NCI-H510A (cell line): ENCODE results near the gene POLR3K.
A peak's percentile ranks its signal among the peaks of the same experiment; 100 is the strongest.

ENCODE experiments used
- DNase-seq: peaks from one replicate; lab custom pipeline; 2025; lab: John Stamatoyannopoulos, UW

The POLR3K gene

GRCh38 chr16:78444-79150 is 25.2 kb upstream of the POLR3K start:
- DNase-seq: no peak

- peak; percentile 45 for DNase-seq
Observed at GRCh38 chr16:77807-78443, 24.5 kb upstream of the POLR3K start, which contains the start of gene MPG. TSS of gene MPG (plus strand) at chr16:78225. CDS start at chr16:78310, 85 bp downstream.

GRCh38 chr16:77273-77806 is 23.9 kb upstream of the POLR3K start:
- DNase-seq: no peak

- no peak for DNase-seq
Observed at GRCh38 chr16:76535-77272, 23.3 kb upstream of the POLR3K start.

DNA sequence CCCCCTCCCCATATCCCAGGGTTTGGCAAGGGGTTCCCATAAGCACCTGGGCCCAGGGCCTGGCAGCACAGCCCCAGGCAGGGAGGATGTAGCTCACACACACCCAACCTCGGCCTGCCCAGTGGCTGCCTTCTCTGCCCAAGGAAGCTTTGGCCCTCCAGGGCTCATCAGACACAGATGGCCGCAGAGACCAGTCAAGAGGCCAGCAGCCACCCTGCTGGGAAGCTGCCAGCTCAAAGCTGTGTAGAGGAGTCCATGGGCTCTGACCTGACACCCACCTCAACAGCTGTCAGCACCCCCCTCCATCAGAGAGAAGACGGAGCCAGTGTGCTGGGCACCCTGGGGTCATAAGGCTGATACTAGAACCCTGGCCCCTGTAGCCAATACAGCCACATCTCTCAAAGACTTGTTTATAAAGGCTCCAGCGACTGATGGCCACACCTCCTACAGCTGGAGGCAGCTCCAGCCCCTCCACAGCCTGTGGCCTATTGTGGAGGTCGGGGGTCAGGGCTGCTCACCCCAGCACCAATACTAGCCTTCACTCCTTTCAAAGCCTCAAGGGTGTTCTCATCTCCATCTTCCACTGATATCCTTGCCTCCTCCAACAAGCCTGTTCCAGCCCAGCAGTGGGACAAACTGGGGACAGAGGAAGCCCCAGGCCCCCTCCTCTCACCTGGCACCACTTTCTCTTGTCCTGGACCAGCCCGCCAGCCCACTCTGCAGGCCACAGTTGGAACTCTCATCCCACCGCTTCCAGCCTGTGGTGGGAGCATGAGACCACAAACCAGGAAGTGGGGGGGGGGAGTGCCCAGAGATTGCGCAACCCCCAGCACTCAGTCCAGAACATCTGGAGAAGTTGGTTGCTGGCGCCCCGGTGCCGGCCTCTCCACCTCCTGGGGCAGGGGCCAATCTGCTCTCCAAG is 22.4 kb upstream of the POLR3K start:
- no peak for DNase-seq

- DNase-seq: no peak
Observed at GRCh38 chr16:74747-75334, 21.4 kb upstream of the POLR3K start.

DNA sequence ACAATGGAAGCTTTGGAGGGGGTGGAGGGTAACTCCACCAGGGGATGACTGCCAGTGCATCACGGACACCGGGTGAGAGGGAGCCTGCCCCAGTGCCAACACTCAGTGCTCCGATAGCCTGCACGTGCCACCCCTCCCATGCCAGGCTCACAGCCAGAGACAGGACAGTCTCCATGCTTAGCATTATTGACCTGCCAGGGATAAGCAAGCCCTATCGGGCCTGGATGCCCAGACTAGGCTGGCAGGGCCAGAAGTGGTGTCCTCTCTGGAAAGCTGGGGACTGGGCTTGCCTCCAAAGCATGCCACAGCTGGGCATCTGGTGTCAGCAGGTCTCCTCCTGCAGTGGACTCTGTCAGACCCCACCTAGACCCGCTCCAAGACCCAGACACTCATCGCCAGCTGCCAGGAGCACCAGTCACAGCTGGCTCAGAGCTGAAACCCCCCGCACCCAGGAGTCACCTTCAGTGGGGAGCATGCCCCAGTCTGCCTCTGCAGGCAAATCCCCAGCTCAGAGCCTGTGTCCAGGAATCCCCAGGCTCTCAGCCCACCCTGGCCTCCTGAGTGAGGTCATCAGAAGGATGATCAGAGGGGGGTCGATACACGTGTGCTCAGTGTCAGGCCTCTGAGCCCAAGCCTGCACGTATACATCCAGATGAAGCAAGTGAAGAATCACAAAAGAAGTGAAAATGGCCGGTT is 20.8 kb upstream of the POLR3K start:
- DNase-seq: no peak

GRCh38 chr16:72561-73548 is 19.4 kb upstream of the POLR3K start, which contains the start of gene RHBDF1:
TSS of gene RHBDF1 (minus strand) at chr16:72631. CDS start at chr16:65015, 7,616 bp downstream.
- no peak for DNase-seq

DNA sequence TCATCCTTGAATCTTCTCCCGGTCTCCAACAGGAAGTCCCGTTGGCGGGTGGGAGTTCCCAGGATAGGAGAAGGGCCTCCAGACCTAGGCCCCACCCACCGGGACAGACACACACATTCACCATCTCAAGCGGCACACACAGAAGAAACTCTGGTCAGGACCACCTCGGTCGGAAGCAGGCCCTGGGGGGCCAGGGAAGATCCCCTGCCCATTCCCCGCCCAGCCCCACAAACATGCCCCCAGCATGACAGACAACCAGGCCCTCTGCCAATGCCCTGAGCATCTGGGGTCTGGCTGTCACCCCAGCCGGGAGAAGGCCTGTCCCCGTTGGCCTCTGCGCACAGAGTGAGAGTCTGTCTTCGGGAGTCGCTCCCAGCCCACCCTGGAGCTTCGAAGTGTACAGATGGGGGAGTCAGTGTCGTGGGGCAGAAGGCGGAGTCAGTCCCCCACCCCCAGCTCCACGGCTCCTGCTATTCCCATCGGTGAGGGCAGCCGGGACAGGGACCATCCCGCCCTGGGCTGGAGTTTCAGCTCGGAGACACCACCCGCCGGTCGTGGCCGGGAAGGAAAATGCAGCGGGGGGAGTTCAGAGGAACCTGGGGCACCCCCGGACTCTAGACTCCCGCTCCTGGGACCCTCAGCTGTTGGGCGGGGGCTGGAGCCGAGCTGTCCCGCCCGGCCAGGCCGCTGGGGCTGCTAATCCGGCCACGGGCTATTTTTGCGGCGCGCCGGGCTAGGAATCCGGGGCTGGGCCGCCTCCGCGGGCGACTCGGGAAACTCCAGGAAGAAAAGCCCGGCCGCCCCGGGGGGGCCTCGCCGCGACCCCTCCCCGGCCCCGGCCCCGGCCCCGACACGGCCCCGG is 18.4 kb upstream of the POLR3K start:
- DNase-seq: peak; percentile 88

- no peak for DNase-seq
Observed at GRCh38 chr16:71210-71539, 17.8 kb upstream of the POLR3K start.

GRCh38 chr16:69181-69580 is 15.8 kb upstream of the POLR3K start:
- no peak for DNase-seq

- DNase-seq: no peak
Observed at GRCh38 chr16:67884-68789, 14.7 kb upstream of the POLR3K start.

DNA sequence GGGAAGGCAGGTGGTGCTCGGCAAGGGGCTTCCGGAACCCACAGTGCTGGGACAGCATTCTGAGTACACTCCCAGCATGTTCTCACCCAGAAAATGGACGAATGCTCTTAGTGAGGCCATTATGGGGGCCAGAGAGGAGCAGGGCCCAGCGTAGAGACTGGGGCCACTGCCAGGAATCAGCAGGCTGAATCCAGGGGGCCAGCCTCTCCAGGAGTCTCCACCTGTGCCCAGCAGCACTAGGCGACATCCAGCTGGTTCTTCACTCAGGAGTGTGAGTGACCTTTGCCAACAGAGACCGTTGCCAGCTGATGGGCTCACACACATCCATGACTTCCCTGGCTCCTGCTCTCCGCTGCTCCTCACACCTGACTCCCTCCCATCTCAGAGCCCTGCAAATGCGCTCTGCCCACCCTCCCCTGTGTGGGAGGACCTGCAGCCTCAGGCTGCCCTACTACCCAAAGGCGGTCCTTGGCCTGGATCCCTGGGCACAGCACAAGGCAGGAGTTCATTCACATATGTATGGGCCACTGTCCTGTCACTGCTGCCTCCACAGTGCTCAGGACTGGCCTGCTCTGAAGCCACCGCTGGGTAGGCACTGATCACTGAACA is 13.9 kb upstream of the POLR3K start:
- no peak for DNase-seq

DNA sequence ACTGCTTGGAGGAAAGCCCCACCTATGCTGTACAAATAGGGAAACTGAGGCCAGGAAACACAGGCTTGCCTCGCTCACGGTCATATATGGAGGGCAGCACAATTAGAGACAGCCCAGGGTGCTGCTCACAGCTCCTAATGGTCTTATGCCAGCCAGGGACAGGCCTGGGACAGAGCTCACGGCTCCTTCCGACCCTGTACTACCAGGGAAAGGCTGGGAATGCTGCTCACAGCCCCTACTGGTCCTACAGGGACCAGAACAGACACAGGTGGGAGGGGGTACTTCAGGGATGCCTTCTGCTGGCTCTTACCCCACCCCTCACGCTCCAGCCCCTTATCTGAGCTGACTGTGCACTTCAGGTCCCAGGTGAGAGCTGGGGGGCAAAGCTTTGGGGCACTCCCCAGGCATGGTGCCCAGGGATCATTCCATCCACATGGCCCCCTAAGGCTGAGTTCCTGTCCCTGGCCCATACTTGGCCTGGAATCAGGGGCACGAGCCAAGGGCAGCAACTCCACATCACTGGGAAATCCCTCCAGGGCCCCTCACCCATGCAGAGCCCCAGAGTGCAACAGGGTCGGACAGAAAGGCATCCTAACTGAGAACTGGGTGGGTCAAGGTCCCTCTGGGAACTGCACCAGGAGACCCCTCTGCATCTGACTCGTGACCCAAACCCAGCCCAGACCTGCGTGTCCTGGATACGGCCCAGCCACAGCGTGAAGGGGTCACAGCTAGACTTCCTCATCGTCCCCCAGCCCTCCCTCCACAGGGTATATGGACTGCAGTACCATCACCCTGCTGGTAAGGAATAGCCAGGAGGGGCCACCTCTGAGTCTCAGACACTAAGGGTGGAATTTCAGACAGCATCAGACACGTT is 13.1 kb upstream of the POLR3K start:
- no peak for DNase-seq

DNA sequence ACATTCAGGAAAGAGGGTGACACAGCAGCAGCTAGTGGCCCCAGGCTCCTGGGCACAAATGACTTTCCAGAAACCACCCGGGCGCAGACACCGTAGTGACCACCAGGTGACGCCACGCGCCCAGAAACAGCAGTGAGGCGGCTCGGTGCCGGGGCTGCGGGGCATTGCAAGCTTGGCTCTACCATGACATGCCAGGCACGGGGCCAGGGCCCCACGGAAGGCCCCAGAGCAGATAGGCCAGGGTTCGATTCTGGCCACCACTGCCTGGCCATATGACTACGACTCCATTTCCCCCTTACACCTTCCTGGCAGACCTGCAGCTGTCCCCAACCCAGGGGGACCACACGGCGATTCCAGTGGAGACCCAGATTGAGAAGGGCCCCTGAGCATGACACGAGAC is 12.3 kb upstream of the POLR3K start:
- DNase-seq: peak; percentile 55

GRCh38 chr16:64914-65255 is 11.5 kb upstream of the POLR3K start:
- no peak for DNase-seq
